HK-2 (cell line): ENCODE results near the gene GIPC3.
A peak's percentile ranks its signal among the peaks of the same experiment; 100 is the strongest.
"Not testable (repeated sequence)": the region's sequence is repeated elsewhere in the genome, so short reads cannot be mapped to it uniquely, and the experiment has no call there.

Experiments used
- DNase-seq: peaks from one replicate; pipeline ENCODE4 v3.0.0-alpha.2; 2018; ENCODE audit not compliant: unreplicated experiment

Gene GIPC3

DNA sequence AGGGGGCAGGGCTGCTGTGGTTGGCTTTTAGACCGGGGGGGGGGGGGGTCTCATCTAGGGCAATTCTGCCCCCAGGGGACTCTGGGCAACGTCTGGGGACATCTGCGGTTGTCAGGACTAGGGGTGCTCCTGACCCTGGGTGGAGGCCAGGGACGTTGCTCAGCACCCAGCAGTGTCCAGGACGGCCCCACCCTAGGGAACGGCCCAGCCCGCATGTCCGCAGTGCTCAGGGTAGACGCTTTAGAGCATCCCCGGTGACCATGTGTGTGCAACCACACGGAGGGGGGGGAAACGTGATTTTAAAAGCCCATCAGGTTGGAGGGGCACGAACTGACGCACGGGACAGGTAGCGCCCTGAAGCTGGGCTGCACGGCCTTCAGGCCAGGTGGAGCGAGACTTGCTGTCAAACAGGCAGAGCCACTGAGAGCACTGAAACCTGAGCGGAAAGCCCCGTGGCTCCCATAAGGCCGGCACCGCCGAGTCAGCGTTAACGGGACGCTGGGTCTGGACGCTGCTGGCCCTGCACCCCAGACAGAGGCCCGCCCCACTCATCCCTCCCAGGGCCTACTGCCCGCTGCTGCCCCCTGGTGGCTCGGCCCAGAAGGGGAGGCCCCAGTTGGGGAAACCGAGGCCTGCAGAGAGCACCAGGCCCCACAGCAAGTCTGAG, 33.0 kb downstream of the GIPC3 start:
- peak; percentile 29 for DNase-seq

DNA sequence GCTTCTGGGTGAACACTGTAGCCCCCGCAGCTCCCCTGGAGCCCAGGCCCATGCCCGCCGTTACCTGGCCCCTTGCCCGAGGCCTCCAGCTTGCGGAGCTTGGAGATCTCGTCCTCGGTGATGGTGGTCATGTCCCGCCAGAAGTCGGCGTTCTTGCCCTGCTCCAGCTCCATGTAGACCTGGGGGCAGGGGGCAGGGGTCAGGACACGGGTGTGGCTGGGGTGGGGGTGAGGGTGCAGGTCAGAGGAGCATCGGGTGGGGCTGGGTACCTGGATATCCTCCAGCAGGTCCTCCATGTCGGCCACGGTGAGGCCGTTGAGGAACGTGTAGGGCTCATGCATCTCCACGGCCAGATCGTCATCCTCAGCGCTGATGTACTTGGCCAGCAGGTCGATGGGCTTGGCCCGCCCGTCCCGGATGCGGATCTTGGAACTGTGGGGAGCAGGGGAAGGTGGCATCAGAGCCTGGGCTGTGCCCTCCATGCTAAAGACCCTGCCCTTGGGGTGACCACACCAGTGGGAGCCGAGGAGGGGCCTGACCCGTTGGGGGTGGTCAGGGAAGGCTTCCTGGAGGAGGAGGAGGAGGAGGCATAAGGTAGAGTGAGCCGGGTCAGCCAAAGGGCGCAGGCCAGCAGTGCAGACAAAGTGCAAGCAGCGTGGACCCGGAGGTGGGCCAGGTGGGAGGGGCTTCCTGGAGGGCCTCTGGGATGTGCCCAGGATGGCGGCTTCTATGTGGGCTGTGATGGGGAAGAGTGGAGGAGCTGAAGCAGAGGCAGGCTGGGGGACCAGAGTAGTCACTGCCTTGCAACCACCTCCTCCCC, 33.7 kb downstream of the GIPC3 start:
- DNase-seq: no peak

DNA sequence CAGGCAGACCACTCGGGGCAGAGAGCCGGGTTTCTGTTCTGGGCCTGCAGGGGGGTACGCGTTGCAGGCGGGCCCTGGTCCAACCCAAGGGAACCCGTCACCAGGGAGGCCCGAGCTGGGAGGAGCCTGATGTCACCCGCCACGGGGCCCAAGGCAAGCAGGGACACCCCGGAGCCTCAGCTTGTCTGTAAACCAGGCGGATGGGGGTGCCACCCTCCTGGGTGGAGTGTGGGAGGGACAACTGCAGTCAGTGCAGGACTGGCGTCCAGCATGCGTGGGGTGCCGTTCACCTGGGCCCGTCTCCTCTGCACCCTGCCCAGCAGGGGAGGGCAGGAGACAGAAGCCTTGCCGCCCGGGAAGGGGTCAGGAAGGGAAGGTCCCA, 34.3 kb downstream of the GIPC3 start:
- DNase-seq: no peak

DNA sequence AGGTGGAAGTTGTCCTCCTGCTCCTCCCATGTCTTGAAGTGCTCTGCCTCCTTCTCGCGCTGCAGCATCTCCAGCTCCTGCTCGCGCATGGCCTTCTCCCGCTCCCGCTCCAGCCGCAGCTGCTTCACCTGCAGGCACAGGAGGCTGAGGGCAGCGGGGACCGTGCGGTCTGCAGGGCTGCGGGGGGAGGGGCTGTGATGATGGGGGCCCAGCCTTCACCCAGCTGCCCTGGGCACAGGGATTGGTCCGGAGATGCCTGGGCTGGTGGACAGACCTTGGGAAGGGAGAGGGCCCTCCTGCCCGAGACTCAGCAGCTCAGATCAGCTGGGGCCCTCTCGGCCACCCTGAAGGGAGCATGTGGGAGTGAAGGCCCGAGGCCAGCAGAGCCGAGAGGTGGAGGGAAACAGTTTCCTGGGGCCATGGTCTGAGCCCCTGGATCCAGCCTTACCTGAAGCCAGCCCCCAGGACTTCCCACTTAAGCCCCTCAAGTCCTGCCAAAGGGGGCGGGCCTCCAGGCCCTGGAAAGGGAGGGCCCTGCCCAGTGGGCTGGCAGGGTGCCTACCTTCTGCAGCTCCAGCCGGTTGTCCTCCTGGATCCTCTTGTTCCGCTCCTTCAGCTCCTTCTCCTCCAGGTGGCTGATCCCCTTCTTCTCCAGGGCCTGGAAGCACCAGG, 35.0 kb downstream of the GIPC3 start:
- DNase-seq: no peak

DNA sequence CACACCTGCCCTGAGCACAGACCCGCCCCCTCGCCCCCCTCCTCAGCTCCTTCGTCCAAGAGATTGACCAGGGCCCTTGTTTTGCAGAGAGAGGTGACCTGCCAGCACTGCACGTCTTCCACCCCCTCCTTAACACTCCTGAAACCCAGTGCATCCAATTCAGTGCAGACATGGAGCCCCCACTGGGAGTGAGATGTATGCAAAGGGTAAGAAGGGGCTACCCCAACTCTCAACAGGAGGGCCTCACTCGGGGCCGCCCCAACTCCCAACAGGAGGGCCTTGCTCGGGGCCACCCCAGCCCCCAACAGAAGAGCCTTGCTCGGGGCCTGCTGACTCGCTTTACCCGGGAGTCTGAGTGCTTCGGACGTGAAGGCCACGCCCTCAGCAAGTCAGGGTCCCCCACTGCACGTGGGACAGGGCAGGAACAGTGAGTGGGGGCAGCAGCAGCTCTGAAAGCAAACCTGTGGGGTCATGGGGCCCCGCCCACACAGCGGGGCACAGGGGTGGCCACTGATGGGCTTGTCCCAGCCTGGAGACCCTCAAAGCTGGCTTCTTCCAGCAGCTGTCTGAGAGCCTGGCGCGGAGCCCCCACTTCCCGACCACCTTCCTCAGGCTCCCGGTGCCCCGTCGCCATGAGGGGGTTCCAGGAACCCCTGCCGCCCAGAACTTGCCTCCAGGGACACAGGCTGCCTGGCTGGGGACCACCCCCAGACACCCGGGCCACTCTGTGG, 35.7 kb downstream of the GIPC3 start:
- DNase-seq: no peak

DNA sequence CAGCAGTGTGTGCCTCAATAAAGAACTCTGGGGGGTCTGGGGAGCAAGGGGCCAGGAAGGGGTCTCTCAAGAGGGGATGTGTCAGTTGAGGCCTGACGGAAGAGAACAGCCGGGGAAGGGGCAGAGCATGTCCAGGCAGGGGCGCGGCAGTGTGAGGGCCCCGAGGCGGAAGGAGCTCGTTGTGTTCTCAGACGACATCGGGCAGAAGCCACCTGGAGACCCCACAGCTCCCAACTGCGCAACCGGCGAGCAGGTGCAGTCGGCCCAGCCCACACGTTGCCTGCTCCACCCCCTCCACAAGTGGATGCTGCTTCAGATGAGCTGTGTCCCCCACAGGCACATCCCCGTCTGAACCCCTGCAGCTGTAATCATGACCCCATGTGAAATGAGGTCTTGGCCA, 36.4 kb downstream of the GIPC3 start:
- DNase-seq: no peak

DNA sequence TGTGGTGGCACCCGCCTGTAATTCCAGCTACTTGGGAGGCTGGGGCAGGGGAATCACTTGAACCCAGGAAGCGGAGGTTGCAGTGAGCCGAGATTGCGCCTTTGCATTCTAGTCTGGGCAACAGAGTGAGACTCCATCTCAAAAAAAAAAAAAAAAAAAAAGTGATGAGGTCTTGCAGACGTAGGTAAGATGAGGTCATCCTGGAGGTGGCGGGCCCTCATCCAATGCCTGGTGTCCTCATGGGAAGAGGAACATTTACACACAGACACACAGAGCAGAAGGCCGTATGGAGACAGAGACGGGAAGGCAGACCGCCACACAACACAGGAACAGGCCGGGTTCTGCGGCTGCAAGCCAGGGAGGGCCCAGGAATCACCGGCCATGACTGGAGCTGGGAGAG, 36.9 kb downstream of the GIPC3 start:
- DNase-seq: no peak

DNA sequence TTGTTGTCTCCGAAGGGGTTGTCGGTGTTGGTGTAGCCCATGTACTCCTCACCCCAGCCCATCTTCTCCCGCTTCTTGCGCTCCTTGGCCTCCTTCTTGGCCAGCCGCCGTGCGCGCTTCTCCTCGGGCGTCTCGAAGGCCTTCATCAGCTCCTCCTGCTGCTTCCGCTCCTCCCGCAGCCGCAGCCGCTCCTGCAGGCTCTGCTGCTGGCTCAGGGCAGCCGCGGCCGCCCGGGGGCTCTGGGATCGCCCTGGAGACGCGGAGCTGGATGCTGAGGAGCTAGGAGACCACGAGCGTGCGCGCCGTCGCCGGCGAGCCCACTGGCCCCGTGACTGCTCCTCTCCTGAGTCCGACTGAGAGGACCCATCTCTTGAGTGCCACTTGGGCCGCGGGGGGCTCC, 38.4 kb downstream of the GIPC3 start:
- no peak for DNase-seq

DNA sequence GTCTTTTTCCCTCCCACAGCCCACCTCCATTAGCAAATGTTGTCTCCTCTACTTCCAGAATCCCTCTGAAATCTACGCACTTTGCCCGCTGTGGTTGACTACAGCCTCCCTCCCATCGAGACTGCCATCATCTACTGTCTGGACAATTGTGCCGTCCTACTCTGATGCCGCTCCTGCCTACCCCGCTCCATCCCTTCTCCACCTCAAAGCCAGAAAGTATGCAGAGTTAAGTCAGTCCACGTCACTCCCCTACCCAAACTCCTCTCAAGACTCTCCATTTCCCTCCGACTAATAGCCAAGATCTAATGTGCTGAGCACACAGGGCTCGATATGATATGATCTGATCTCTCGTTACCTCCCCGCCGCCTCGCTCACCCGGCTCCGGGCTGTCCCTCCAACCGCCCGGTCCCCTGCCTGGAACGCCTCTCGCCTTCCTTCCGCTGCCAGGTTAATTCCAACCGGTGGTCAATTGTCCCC, 40.8 kb downstream of the GIPC3 start:
- no peak for DNase-seq

DNA sequence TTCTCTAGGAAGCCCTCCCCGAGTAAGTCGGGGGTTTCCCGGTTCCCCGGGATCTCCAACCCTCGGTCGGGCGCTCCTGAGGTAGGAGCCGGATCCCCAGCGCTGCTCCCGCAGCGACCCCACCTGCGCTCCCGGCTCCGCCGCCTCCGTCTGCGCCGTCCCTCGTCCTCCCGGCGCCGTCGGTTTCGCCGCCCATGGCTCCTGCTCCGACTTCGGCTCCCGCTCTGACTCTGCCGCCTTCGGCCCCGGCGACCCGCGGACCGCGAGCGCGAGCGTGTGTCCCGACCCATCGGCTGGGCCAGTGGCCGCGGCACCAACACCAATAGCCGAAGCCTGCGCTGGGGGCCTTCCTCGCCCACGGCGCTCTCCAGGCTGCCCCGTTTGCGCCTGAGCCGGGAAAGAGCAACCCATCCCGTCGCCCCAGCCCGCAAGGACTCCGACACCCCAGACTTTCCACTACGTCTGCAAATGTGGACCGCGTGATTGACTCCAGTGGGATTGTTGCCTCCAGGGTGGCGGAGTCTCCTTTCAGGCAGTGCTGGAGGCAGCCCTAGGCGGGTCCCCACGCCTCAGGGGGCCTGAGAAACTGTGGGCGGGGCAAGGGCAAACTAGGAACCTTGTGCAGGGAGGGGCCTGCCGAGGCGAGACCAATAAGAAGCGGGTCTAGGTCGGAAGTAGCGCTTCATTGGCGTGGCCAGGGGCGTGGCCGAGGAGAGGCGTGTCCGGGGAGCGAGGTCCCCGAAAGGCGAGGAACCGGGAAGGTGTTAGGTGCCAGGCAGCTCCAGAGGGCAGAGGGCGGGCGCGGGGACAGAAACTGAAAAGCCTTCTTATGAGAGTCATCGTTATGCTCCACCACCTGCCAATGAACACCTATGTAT, 41.4 kb downstream of the GIPC3 start, which contains the start of gene CACTIN:
Gene CACTIN (minus strand): TSS at position 318 of the 878 bp plus-strand sequence. CDS start 28 bp downstream, at position 290.
- DNase-seq: peak; percentile 98

DNA sequence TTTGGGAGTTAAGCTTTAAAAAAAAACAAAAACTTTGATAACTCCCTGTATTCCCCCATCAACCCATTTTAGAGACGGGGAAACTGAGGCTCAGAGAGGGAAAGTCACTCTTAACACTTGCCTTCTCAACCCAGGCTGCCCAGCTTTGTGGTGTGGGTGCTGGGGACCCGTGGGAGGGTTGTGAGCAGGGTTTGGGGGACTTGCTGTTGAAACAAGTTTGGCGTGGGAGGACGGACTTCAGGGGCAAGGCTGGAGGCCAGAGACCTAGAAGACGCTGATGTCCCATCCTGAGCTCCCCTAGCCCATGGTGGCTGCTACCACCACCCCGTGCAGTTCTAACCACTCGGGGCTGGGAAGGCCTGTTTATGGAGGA, 42.1 kb downstream of the GIPC3 start:
- no peak for DNase-seq

DNA sequence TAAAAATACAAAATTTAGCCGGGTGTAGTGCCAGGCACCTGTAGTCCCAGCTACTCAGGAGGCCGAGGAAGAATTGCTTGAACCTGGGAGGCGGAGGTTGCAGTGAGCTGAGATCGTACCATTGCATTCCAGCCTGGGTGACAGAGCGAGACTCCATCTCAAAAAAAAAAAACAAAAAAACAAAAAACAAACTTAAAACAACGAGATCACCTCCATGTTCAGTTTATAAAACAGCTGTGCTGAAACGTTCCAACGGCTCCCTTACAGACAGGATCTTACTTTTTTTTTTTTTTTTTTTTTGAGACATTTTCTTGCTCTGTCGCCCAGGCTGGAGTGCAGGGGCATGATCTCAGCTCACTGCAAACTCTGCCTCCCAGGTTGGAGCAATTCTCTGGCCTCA, 43.5 kb downstream of the GIPC3 start:
- DNase-seq: not testable (repeated sequence)

DNA sequence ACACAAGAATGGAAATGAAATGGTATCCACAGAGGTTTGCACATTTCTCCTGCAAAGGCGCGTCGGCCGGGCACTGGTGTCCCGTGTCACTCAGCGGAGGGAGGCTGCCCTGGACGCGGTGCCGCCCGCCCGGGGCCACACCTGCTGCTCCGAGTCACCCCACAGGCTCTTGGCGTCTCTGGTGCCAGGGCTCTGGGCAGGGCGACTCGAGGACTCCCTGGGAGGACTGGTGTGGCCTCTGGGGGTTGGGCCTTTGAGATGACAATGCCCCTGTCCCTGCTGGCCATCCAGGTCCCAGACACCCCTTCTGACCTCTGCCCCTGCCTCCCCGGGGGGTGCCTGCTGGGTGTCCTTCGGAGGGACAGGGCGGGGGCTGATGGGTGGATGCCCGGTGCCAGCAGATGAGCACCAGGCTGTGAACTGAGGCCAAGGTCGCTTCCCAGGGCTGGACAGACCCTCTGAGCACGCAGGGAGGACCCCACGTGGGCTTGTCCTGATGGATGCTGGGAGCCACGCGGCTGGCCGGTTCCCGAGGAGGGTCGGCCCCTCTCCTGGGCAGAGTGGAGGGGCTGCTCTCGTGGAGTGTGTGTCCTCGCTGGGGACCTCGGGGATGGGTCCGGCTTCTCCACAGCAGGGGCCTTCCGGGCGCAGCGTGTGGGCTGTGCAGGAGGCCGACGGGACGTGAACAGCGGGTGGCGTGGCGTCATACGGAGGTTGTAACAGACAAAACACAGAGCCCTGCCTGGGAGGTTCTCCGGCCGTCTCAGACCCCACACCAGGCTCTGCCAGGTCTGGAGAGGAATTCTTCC, 46.0 kb downstream of the GIPC3 start:
- no peak for DNase-seq

DNA sequence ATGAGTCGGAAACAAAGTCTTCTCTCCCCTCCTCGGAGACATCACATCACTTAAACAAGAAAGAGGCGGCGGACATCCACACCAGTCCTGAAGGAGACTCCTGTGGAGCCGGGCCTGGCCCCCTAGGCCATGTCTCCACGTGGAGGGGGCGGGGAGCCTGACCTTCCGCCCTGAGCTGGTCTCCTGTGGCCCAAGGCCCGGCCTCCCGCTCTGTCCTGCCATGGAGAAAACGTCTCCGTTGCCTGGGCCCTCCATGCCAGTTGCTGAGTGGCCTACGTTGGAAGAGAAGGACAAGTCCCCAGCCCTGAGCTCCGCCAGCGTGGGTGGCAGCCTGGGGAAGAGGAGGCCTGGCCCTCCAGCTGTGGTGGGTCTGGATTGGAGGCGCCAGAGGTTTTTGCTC, 46.8 kb downstream of the GIPC3 start:
- no peak for DNase-seq

DNA sequence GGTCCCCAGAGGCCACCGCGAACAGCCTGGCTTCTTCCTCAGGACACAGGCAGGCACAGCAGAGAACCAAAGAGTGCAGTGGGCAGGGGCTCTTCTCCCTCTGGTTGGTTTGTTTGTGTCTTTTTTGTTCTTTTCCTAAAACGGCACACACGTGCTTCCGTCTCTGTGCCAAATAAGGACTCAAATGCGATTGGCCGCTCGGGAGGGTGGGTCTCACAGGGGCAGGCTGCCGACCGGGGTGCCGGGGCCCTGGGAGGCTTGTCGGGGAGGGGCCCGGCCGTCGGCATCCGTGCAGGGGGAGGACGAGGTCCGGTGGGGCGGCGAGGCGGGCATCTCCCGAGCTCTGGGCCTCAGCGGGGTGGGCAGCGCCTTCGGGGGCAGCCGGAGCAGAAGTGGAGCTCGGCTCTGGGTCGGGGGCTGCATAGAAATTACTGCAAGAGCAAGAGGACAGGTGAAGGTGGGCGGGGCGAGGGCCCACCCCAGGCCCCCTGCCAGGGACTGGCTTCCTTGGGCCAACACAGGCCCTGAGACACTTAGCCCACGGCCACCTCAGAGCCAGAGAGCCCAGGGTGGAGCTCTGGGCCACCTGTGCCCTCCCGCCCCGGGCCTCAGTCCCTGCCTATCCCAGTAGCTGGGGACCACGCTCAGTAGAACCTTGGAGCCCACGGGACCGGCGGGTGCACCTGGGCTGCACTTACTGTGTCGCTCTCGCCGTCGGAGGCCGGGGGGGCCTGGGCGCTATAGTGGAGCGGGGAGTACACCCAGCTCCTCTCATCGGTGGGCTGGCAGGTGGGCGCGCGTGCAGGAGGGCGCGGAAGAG, 47.7 kb downstream of the GIPC3 start:
- no peak for DNase-seq

DNA sequence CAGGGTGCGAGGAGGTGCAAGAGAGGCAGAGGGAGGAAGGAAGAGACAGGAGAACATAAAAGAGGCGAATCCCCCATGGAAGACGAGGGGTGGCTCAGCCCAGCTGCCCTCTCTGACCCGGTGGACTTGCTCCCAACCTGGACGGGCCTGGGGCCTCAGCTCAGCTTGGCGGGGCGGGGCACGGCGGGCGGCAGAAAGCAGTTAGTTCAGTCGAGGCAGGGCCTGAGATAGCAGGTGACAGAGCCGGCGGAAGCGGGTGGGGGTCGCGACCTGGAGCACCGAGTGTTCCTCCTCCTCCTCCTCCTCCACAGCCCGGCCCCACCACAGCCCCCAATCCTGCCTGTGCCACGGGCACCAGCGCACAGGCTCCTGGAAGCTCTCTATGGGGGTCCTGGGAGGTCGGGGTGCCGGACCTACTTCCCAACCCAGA, 48.3 kb downstream of the GIPC3 start:
- DNase-seq: no peak

DNA sequence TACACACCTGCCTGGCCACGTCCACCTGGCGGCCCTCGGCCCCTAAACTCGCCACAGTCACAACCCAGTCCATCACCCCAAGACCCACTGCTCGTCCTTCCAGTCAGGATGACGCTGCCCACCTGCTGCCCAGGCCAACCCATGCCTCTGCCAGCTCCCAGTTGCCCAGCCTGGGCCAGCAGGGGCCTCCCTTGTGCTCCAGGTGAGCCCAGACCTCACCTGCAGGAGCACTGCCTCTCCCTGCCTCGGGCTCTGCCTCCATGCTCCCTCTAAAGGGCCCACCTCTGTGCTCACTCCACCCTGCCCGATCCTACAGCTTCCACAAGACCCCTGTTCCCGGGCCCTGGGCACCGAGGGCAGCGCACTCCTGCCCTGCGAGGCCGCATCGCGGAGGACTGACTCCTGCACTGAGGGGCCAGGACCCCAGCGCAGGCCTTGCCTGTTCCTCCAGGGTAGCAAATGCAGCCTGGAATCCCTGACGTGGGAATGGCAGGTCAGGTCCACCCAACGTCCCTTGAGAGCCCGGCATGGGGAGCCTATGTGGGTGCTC, 49.3 kb downstream of the GIPC3 start:
- DNase-seq: no peak

DNA sequence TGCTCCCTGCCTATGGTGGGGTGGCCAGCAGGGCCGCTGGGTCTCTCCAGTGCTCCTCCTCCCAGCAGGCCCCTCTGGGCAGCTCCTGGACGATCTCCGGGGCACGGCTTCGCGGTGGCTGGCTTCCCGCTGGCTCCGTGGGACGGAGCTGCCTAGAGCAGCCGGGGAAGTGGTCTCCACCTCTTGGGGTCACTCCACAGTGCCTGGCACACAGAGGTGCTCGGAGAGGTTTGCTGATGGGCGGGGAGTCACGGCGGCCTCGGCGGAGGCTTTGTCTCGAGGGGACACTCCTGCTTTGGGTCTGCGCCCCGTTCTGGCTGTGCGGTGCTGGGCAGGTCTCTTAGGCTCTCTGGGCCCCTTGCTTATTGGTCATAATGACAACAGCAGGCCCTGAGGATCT, 51.2 kb downstream of the GIPC3 start:
- DNase-seq: no peak

DNA sequence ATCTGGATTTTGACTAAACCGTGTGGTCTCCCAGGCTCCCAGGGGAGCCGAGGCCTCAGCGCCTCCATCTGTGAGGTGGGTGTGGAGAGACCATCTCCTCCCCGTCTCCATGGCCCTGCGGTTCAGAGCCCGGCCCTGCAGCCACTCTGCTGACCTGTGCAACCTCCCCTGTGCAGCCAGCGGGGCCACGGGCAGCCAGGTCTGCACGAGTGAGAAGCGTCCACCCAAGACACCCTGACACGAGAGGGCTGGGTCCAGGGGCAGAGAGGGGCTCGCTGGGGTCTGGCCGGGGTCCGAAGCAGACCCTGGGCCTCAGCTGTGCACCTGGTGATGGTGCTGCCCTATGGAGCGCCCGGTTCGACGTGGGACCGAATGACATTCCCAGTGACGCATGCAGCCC, 51.7 kb downstream of the GIPC3 start:
- DNase-seq: no peak
